Lower lobe of right lung (tissue), 2 donors: ENCODE measurements around the gene FABP7. TPM values are rescaled to one million over a fixed set of nuclear protein-coding genes. Genes with fewer than 3 reads are reported as not detected.
A peak's percentile ranks its signal among the peaks of the same experiment; 100 is the strongest.

Experiments used
- ATAC-seq, 2 donors: fragments of 200-7000 bp; cut with Tn5 transposase; one replicate each; pipeline ENCODE4 v1.9.1; 2020 to 2022; ENCODE audit warnings: mild to moderate bottlenecking in 2 of 2, moderate library complexity in 2 of 2
- DNase-seq: peaks from one replicate; pipeline ENCODE4 v3.0.0-alpha.2; 2020
- H3K27ac ChIP-seq: fragments of 200-600 bp; one replicate; pipeline ENCODE4 v1.8.0; 2022
- H3K27me3 ChIP-seq: fragments of 200-600 bp; one replicate; pipeline ENCODE4 v1.8.0; 2022; ENCODE audit warnings: low read depth
- H3K36me3 ChIP-seq: fragments of 200-600 bp; one replicate; pipeline ENCODE4 v1.8.0; 2022; ENCODE audit warnings: mild to moderate bottlenecking
- H3K4me1 ChIP-seq: fragments of 200-600 bp; one replicate; pipeline ENCODE4 v1.8.0; 2022
- H3K4me3 ChIP-seq: fragments of 200-600 bp; one replicate; pipeline ENCODE4 v1.8.0; 2022; ENCODE audit warnings: mild to moderate bottlenecking
- H3K9me3 ChIP-seq: fragments of 200-600 bp; one replicate; pipeline ENCODE4 v1.8.0; 2022
- CTCF ChIP-seq: fragments of 200-600 bp; IDR thresholded peaks from one replicate; pipeline ENCODE4 v1.8.0; 2022; ENCODE audit warnings: antibody characterized with exemption, mild to moderate bottlenecking
- intact Hi-C: fragments of 100-400 bp; cut with DNase I; formaldehyde crosslinking; loops from one replicate; pipeline ENCODE4 v1.11.0; 2022
- total RNA-seq: library from RNA; stranded (reverse); fragmentation: NEBNext Ultra II Directional; extraction: Animal tissue kit (Norgen Biotek cat#: 25700); gene quantifications from one replicate; pipeline ENCODE4 v1.2.1, GENCODE V29; 2021
- donor health status: DM: no; HTN: yes; CAD: no; lungs with severe emphysema.

FABP7 gene
- total RNA-seq, 1 donor from 2014 or later: not detected

- ATAC-seq: peak; percentile 56 to 70
- H3K9me3 ChIP-seq: no peaks in the 10 kb centered on the region
- peaks cover 9% of the 10 kb centered on the region for H3K4me1 ChIP-seq
- H3K27ac ChIP-seq: no peak overlapping the region
- no peaks in the 10 kb centered on the region for H3K36me3 ChIP-seq
- no peak overlapping the region for H3K4me3 ChIP-seq
- intact Hi-C loops: no loop called here
- peak; percentile 12 for TF ChIP-seq CTCF
- no peaks in the 10 kb centered on the region for H3K27me3 ChIP-seq
- no peak for DNase-seq
Observed at GRCh38 chr6:122770835-122771601, 8.5 kb upstream of the FABP7 start.

GRCh38 chr6:122772724-122773415 lies 6.6 kb upstream of the FABP7 start:
- Histone ChIP-seq H3K27ac (no peak overlapping the region), H3K4me1 (peaks cover 9% of the 10 kb centered on the region), H3K36me3 (no peaks in the 10 kb centered on the region), H3K9me3 (no peaks in the 10 kb centered on the region), H3K27me3 (no peaks in the 10 kb centered on the region), H3K4me3 (no peak overlapping the region)
- TF ChIP-seq CTCF: no peak
- no peak for DNase-seq
- no peak for ATAC-seq
- intact Hi-C loops: no loop called here

DNA sequence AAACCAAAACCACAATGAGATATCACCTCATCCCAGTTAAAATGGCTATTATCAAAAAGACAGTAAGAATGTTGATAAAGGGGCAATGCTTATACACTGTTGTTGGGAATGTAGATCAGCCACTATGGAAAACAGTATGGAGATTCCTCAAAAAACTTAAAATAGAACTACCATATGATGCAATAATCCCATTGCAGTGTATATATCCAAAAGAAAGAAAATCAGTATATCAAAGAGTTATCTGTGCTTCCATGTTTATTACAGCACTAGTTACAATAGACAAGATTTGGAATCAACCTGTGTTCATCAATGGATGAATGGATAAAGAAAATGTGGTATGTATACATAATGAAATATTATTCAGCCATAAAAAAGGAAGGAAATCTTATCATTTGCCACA lies 3.5 kb upstream of the FABP7 start:
- H3K27ac ChIP-seq: no peak overlapping the region
- intact Hi-C loops: no loop called here
- H3K36me3 ChIP-seq: no peaks in the 10 kb centered on the region
- DNase-seq: no peak
- no peak for ATAC-seq
- H3K9me3 ChIP-seq: no peaks in the 10 kb centered on the region
- H3K4me3 ChIP-seq: no peak overlapping the region
- peaks cover 1% of the 10 kb centered on the region for H3K4me1 ChIP-seq
- no peaks in the 10 kb centered on the region for H3K27me3 ChIP-seq
- no peak for TF ChIP-seq CTCF

GRCh38 chr6:122778302-122778701 lies 1.2 kb upstream of the FABP7 start:
- no peak overlapping the region for H3K27ac ChIP-seq
- DNase-seq (no peak), ATAC-seq (no peak)
- H3K27me3 ChIP-seq: no peaks in the 10 kb centered on the region
- H3K9me3 ChIP-seq: no peaks in the 10 kb centered on the region
- no peak for TF ChIP-seq CTCF
- no peaks in the 10 kb centered on the region for H3K36me3 ChIP-seq
- H3K4me3 ChIP-seq: no peak overlapping the region
- intact Hi-C loops: no loop called here
- H3K4me1 ChIP-seq: no peaks in the 10 kb centered on the region

DNA sequence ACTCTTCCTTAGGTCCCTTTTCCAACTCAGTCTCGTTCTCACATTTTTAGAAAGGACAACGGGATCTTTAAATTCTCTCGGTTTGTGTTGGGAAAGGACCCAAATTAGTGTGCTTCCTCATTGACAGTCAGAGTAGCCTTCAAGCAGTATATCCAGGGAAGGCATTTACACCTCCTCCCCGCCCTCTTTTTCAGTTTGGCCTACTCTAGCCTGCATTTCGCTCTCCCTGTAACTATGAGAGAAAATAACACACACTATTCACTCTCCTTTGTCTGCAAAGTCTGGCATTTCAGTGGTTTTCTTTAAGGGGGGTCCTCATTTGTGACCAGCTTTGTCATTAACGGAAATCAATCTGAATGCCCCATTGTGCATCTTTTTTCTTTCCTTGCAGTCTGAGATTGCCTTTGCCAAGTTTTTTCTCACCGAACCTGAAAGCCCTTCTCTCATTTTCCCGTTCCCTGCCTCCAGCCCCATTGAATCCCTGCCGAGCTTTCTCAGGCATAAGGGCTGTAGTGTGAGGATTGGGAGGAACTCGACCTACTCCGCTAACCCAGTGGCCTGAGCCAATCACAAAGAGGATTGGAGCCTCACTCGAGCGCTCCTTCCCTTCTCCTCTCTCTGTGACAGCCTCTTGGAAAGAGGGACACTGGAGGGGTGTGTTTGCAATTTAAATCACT lies 393 bp upstream of the FABP7 start:
- H3K36me3 ChIP-seq: no peaks in the 10 kb centered on the region
- H3K9me3 ChIP-seq: no peaks in the 10 kb centered on the region
- DNase-seq (no peak), ATAC-seq (no peak)
- no peak for TF ChIP-seq CTCF
- no peaks in the 10 kb centered on the region for H3K4me1 ChIP-seq
- no peak overlapping the region for H3K27ac ChIP-seq
- intact Hi-C loops: no loop called here
- H3K4me3 ChIP-seq: no peak overlapping the region
- H3K27me3 ChIP-seq: no peaks in the 10 kb centered on the region
